Thoracic aorta (tissue), 2 donors: ENCODE results near the gene SPATA3. TPM values are rescaled to one million over a fixed set of nuclear protein-coding genes. Genes with fewer than 3 reads are reported as not detected.

Experiments used
- ATAC-seq: fragments of 150-250 bp; one replicate; pipeline ENCODE4 v1.8.0; 2017; ENCODE audit warnings: low read depth; ENCODE audit not compliant: insufficient number of reproducible peaks, low FRiP score
- DNase-seq: peaks from one replicate; pipeline ENCODE4 v3.0.0-alpha.2; 2020; ENCODE audit warnings: low spot score
- H3K27ac ChIP-seq, 2 donors: fragments of 200-600 bp; sonication (generic); 1 replicate in 1 of 2; 2 replicates in 1 of 2; pipeline ENCODE4 v1.5.1; 2016; ENCODE audit warnings: mild to moderate bottlenecking in 2 of 2, moderate library complexity in 2 of 2
- H3K27me3 ChIP-seq: fragments of 200-600 bp; sonication (generic); replicated peaks from 2 replicates; pipeline ENCODE4 v1.6.0; 2016; ENCODE audit warnings: mild to moderate bottlenecking; ENCODE audit not compliant: insufficient read depth
- H3K36me3 ChIP-seq: fragments of 200-600 bp; sonication (generic); one replicate; pipeline ENCODE4 v1.5.1; 2016
- H3K4me1 ChIP-seq, 2 donors: fragments of 200-600 bp; sonication (generic); 1 replicate in 1 of 2; 2 replicates in 1 of 2; pipeline versions ENCODE4 v1.5.1 to v1.6.0; 2016; ENCODE audit warnings: low read depth in 2 of 2, mild to moderate bottlenecking in 1 of 2; ENCODE audit not compliant: control insufficient read depth in 1 of 2
- H3K4me3 ChIP-seq: fragments of 200-600 bp; sonication (generic); 2 replicates; pipeline ENCODE4 v1.5.1; 2016; ENCODE audit warnings: mild to moderate bottlenecking
- H3K9me3 ChIP-seq: fragments of 200-600 bp; sonication (generic); 2 replicates; pipeline ENCODE4 v1.5.1; 2016
- CTCF ChIP-seq: fragments of 200-600 bp; sonication (generic); IDR thresholded peaks from one replicate; pipeline ENCODE4 v1.5.1; 2019; ENCODE audit warnings: antibody characterized with exemption
- total RNA-seq, 2 donors: library from RNA; depleted of rRNA; stranded (reverse); fragments of >200 nt; gene quantifications; one replicate each; pipeline versions ENCODE4 v1.1.0 to v1.2.3, GENCODE V29; 2016

Gene SPATA3
- total RNA-seq, 2 donors from 2014 or later: not detected

GRCh38 chr2:230996661-230997060, 740 bp downstream of the SPATA3 start:
- no peak for TF ChIP-seq CTCF
- ATAC-seq (no peak), DNase-seq (no peak)
- no peak overlapping the region for H3K4me3 ChIP-seq
- H3K27ac ChIP-seq: no peak overlapping the region
- H3K36me3 ChIP-seq: no peaks in the 10 kb centered on the region
- no peaks in the 10 kb centered on the region for H3K27me3 ChIP-seq
- H3K9me3 ChIP-seq: no peaks in the 10 kb centered on the region
- H3K4me1 ChIP-seq: no peaks in the 10 kb centered on the region

- no peak for DNase-seq
- Histone ChIP-seq H3K9me3 (no peaks in the 10 kb centered on the region), H3K4me3 (no peak overlapping the region), H3K4me1 (no peaks in the 10 kb centered on the region), H3K36me3 (no peaks in the 10 kb centered on the region), H3K27me3 (no peaks in the 10 kb centered on the region), H3K27ac (no peak overlapping the region)
- ATAC-seq: no peak
- no peak for TF ChIP-seq CTCF
These were observed 3.0 kb downstream of the SPATA3 start for GRCh38 chr2:230998882-230999281.

GRCh38 chr2:230999477-230999876, 3.6 kb downstream of the SPATA3 start:
- no peaks in the 10 kb centered on the region for H3K9me3 ChIP-seq
- TF ChIP-seq CTCF: no peak
- no peak overlapping the region for H3K4me3 ChIP-seq
- ATAC-seq: no peak
- no peaks in the 10 kb centered on the region for H3K4me1 ChIP-seq
- DNase-seq: no peak
- no peaks in the 10 kb centered on the region for H3K36me3 ChIP-seq
- H3K27ac ChIP-seq: no peak overlapping the region
- H3K27me3 ChIP-seq: no peaks in the 10 kb centered on the region

- H3K9me3 ChIP-seq: no peaks in the 10 kb centered on the region
- TF ChIP-seq CTCF: no peak
- DNase-seq: no peak
- no peak overlapping the region for H3K4me3 ChIP-seq
- no peaks in the 10 kb centered on the region for H3K4me1 ChIP-seq
- ATAC-seq: no peak
- no peak overlapping the region for H3K27ac ChIP-seq
- no peaks in the 10 kb centered on the region for H3K27me3 ChIP-seq
- H3K36me3 ChIP-seq: no peaks in the 10 kb centered on the region
These were observed 4.4 kb downstream of the SPATA3 start for GRCh38 chr2:231000211-231000904.

- no peaks in the 10 kb centered on the region for H3K36me3 ChIP-seq
- TF ChIP-seq CTCF: no peak
- H3K4me1 ChIP-seq: no peaks in the 10 kb centered on the region
- DNase-seq: no peak
- no peak for ATAC-seq
- no peak overlapping the region for H3K4me3 ChIP-seq
- no peaks in the 10 kb centered on the region for H3K27me3 ChIP-seq
- no peak overlapping the region for H3K27ac ChIP-seq
- no peaks in the 10 kb centered on the region for H3K9me3 ChIP-seq
These were observed 5.1 kb downstream of the SPATA3 start for GRCh38 chr2:231001036-231001435.
